ENCODE results near the gene SLC13A3. TPM values are rescaled to one million over a fixed set of nuclear protein-coding genes. Genes with fewer than 3 reads are reported as not detected.

The SLC13A3 gene
- total RNA-seq, 1 donor from 2014 or later, result 18.8 TPM

DNA sequence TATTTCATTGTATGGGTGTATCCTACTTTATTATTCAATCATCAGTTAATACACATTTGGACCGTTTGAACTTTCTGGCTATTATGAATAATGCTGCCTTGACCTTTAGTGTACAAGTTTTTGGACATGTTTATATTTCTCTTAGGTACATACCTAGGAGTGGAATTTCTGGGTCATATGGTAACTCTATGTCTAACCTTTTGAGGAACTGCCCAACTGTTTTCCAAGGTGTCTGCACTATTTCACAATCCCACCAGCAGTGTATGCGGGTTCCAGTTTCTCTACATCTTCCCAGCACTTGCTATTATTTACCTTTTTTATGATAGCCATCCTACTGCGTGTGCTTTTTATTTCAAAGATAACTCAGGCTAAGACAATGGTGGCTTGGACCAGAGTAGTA lies 14.3 kb upstream of the SLC13A3 start:
- Mint-ChIP-seq H3K4me1 (no peaks in the 10 kb centered on the region), H3K9me3 (peaks cover 19% of the 10 kb centered on the region), H3K4me3 (no peak overlapping the region), H3K27me3 (ENCODE audit: low read depth) (no peaks in the 10 kb centered on the region), H3K36me3 (peaks cover 42% of the 10 kb centered on the region), H3K27ac (no peak overlapping the region)
- TF ChIP-seq, protein P1, sequence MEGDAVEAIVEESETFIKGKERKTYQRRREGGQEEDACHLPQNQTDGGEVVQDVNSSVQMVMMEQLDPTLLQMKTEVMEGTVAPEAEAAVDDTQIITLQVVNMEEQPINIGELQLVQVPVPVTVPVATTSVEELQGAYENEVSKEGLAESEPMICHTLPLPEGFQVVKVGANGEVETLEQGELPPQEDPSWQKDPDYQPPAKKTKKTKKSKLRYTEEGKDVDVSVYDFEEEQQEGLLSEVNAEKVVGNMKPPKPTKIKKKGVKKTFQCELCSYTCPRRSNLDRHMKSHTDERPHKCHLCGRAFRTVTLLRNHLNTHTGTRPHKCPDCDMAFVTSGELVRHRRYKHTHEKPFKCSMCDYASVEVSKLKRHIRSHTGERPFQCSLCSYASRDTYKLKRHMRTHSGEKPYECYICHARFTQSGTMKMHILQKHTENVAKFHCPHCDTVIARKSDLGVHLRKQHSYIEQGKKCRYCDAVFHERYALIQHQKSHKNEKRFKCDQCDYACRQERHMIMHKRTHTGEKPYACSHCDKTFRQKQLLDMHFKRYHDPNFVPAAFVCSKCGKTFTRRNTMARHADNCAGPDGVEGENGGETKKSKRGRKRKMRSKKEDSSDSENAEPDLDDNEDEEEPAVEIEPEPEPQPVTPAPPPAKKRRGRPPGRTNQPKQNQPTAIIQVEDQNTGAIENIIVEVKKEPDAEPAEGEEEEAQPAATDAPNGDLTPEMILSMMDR (IDR thresholded peaks at IDR 0.05; ENCODE audit: unreplicated experiment), result no peak
- no peak for DNase-seq (ENCODE audit: low spot score in 2 of 2, unreplicated experiment in 2 of 2)

DNA sequence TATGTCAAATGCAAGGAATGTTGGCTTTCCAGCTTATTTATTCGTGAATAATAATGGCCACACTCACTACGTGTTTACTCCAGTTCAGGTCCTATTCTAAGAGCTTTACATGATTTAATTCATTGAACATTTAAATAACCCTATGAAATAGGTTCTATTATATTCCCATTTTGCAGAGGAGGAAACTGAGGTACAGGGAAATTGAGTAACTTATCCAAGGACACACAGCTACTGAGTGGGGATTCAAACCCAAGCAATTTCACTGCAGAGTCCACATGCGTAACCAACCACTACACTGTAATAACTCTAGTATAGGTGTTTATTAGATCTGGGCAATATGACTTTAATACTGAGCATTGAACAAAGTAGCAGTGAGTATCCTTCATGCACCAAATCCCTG lies 12.3 kb upstream of the SLC13A3 start:
- H3K4me1 Mint-ChIP-seq, result no peaks in the 10 kb centered on the region
- TF ChIP-seq, protein P1 (IDR thresholded peaks at IDR 0.05; ENCODE audit: unreplicated experiment), result no peak
- H3K27me3 Mint-ChIP-seq (ENCODE audit: low read depth), result no peaks in the 10 kb centered on the region
- H3K27ac Mint-ChIP-seq, result no peak overlapping the region
- H3K36me3 Mint-ChIP-seq, result peaks cover 41% of the 10 kb centered on the region
- H3K4me3 Mint-ChIP-seq, result no peak overlapping the region
- no peak for DNase-seq (ENCODE audit: low spot score in 2 of 2, unreplicated experiment in 2 of 2)
- H3K9me3 Mint-ChIP-seq, result peaks cover 20% of the 10 kb centered on the region

DNA sequence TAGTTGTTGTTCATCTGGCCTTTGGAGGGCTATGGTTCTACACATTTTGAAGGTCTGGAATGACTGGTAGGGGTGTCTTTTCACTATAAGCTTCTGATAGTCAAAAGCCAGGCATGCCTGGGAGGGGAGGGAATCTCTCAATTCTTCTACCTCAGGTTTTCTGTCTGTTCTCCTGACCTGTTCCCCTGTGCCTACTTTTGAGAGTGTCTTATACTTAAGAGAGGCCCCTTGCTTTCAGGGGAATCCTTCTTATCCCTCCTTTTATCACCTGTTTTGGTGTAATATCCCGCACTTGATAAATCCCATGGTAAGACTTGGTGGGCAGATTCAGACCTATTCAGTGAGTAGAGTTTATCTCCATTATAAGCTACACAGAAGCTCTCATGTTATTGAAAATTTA lies 10.4 kb upstream of the SLC13A3 start:
- no peaks in the 10 kb centered on the region for H3K27me3 Mint-ChIP-seq (ENCODE audit: low read depth)
- TF ChIP-seq, protein P1 (IDR thresholded peaks at IDR 0.05; ENCODE audit: unreplicated experiment), result no peak
- H3K4me3 Mint-ChIP-seq, result no peak overlapping the region
- no peak for DNase-seq (ENCODE audit: low spot score in 2 of 2, unreplicated experiment in 2 of 2)
- H3K9me3 Mint-ChIP-seq, result peaks cover 27% of the 10 kb centered on the region
- H3K27ac Mint-ChIP-seq, result no peak overlapping the region
- no peaks in the 10 kb centered on the region for H3K4me1 Mint-ChIP-seq
- peaks cover 44% of the 10 kb centered on the region for H3K36me3 Mint-ChIP-seq

DNA sequence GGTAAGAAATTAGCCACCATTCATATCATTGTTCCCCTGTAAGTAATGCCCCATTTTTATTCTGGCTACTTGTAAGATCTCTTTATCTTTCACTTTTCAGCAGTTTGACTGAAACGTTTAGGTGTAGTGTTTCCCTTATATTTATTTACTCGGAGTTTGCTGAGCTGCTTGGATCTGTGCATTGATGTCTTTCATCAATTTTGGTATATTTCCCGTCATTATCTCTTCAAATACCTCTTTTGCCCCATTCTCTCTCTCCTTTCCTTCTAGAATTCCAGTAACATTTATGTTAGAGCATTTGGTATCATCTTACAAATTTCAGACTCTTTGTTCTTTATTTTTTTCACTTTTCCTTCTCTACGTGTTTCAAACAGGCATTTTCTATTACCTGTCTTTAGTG lies 9.2 kb upstream of the SLC13A3 start:
- Mint-ChIP-seq H3K36me3 (peaks cover 45% of the 10 kb centered on the region), H3K9me3 (peaks cover 28% of the 10 kb centered on the region), H3K27me3 (ENCODE audit: low read depth) (no peaks in the 10 kb centered on the region), H3K4me3 (no peak overlapping the region), H3K4me1 (no peaks in the 10 kb centered on the region), H3K27ac (no peak overlapping the region)
- DNase-seq (ENCODE audit: low spot score in 2 of 2, unreplicated experiment in 2 of 2), result no peak
- TF ChIP-seq, protein P1 (IDR thresholded peaks at IDR 0.05; ENCODE audit: unreplicated experiment), result no peak

DNA sequence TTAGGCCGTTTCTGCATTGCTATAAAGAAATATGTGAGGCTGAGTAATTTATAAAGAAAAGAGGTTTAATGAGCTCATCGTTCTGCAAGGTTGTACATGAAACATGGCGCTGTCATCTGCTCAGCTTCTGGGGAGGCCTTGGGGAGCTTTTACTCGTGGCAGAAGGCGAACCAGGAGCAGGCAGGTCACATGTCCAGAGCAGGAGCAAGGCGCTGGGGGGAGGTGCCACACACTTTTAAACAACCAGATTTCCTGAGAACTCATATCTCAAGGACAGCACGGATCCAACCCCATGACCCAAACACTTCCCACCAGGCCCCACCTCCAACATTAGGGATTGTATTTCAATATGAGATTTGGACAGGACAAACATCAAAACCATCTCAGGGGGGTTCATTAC lies 6.4 kb upstream of the SLC13A3 start:
- no peak overlapping the region for H3K27ac Mint-ChIP-seq
- H3K4me3 Mint-ChIP-seq, result no peak overlapping the region
- H3K27me3 Mint-ChIP-seq (ENCODE audit: low read depth), result peaks cover 10% of the 10 kb centered on the region
- H3K36me3 Mint-ChIP-seq, result peaks cover 43% of the 10 kb centered on the region
- no peaks in the 10 kb centered on the region for H3K4me1 Mint-ChIP-seq
- TF ChIP-seq, protein P1 (IDR thresholded peaks at IDR 0.05; ENCODE audit: unreplicated experiment), result no peak
- peaks cover 28% of the 10 kb centered on the region for H3K9me3 Mint-ChIP-seq
- DNase-seq (ENCODE audit: low spot score in 2 of 2, unreplicated experiment in 2 of 2), result no peak

DNA sequence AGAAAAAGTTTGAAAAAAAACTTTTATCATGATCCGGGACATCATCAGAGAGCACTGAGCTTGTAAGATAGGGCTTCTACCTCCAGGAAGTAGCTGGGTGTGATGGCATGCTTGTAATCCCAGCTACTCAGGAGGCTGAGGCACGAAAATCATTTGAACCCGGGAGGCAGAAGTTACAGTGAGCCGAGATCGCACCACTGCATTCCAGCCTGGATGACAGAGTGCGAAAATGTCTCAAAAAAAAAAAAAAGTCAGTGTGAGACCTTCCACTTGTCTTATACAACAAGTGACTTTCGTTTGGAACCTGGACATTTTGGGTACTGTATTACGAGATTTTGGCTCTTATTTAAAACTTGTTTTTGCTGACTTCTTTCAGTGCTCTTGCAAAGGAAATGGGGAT lies 5.9 kb upstream of the SLC13A3 start:
- H3K27ac Mint-ChIP-seq, result no peak overlapping the region
- H3K36me3 Mint-ChIP-seq, result peaks cover 38% of the 10 kb centered on the region
- no peaks in the 10 kb centered on the region for H3K4me1 Mint-ChIP-seq

More for the DNA sequence above, 5.9 kb upstream of the SLC13A3 start:
- H3K9me3 Mint-ChIP-seq, result peaks cover 28% of the 10 kb centered on the region
- H3K4me3 Mint-ChIP-seq, result no peak overlapping the region
- no peak for DNase-seq (ENCODE audit: low spot score in 2 of 2, unreplicated experiment in 2 of 2)
- TF ChIP-seq, protein P1 (IDR thresholded peaks at IDR 0.05; ENCODE audit: unreplicated experiment), result no peak
- H3K27me3 Mint-ChIP-seq (ENCODE audit: low read depth), result peaks cover 14% of the 10 kb centered on the region
